HuH-7.5 (cell line): ENCODE data around the gene KLHL2.
A peak's percentile ranks its signal among the peaks of the same experiment; 100 is the strongest.

Source experiments
- DNase-seq: peaks from one replicate; pipeline ENCODE4 v3.0.0; 2011; ENCODE audit warnings: low spot score

The KLHL2 gene

DNA sequence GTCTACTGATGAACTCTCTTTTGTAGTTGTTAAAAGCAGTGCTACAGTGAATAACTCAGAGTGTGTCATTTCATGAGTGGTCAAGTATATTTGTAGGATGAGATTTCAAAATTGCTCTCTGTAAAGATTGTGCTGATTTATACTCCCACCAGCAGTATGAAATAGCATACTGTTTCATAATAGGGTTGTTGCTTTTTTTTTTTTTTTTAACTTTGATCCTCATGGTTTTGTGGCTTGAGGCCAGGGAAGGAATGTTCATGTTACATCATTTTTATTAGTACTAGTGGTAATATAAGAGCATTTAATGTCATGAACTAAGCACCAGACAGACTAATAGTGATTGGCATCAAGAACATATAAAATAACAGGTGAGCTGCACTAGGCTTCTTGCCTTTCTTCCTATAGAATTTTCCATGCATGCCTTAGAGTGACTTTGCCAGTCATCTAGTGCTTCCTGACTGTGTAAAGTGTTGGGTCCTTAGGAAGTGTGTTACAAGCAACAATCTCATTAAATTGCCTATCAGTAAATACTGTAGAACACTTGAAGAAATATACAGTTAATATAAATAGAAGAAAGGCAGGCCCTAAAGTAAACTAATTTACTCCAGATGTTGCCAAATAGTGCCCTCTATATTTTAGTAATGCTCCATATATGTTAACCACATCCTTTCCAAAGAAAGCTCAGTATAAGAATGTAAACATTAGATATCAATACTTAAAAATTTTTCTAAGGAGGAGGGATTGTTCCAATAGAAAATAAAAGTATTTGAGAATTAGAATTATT is 81.5 kb downstream of the KLHL2 start:
- no peak for DNase-seq

DNA sequence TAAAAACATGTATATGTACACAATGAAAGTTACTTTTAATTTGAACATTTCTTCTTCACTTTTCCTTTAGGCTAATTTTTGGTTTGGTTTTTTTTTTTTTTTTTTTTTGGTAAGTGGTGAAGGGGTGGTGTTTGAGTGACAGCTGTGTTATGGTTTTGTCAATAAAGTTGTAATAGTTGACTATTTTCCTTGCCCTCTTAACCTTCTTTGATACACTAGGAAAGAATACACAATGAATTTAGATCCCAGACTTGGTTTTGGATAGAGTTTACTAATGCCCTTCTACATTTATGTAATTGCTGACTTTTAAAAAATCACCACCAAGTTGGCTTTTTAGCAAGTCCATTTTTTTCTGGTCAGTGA is 82.0 kb downstream of the KLHL2 start:
- DNase-seq, result no peak

DNA sequence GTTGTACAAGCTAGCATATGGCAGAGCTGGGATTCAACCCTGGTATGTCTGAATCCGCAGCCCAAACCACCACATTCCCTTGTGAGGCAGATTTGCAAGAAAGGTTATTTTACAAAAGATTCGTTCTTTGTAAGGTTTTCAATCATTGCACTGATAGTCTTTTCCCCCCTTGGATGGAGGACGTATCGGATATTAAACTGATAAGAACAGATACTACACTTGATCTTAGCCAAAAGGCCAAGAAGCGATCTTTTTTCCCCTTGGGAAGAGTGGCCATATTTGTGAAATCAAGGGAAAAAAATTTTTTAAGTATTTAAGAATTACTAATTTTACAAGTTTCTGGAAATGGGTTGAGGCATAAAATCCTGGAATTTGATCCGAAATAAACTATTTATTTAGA is 85.7 kb downstream of the KLHL2 start:
- DNase-seq, result no peak

DNA sequence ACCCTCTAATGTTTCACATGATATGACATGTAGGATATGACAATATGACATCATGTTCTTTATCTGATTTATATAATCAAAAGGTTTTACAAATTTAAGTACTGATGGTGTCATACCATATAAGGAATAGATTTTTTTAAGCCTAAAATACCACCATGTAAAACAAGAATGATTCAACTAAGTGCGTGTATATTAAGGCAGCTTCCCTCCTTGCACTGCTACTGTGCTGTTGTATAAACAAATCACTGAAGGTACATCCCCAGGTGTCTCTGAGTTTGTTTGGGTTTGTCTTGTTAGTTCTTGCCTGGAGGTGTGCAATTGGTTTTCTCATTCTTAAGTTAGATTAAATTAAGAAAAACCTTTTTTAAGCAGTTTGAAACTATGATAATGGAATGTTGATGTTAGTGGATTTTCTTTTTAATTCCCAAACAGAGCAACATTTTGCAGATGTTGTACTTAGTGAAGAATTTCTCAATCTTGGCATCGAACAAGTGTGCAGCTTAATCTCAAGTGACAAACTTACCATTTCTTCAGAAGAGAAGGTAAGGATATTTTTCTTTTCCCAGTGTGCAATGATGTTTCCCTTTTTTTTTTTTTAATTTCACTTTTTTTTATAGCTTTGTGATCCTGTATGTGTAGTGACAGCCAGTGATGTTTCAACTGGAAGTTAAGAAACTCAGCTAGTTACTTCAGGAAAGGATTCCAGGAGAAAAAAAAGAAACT is 86.7 kb downstream of the KLHL2 start:
- no peak for DNase-seq

DNA sequence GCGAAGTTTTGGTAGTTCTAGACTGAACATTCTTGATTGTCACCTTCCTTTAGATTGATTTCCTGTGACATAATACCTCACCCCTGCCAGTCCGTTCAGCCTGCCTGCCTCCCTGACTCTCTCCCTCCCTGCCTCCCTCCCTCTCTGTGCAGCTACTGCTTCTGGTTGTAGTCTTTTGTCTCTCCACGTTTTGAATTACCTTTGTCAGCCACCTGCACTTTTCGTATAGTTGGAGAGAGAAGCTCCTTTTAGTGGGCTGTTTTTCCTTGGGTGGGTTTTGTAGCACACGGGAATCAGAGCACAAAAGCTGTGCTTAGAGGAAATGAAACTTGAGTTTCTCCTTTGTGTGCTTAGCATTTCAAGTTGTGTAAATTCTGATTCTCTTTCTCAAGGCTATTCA is 87.5 kb downstream of the KLHL2 start:
- no peak for DNase-seq

DNA sequence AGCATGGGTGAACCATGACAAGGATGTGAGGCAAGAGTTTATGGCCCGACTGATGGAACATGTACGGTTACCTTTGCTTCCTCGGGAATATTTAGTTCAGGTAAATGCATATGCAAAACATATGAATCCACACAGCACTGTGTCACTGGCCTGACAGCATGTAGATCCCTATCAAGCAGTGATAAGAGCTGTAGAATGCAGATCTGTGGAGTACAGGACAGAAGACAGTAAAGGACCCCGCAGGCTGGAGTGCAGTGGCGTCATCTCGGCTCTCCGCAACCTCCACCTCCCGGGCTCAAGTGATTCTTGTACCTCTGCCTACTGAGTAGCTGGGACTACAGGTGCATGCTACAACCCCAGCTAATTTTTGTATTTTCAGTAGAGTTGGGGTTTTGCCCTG is 90.3 kb downstream of the KLHL2 start:
- no peak for DNase-seq

DNA sequence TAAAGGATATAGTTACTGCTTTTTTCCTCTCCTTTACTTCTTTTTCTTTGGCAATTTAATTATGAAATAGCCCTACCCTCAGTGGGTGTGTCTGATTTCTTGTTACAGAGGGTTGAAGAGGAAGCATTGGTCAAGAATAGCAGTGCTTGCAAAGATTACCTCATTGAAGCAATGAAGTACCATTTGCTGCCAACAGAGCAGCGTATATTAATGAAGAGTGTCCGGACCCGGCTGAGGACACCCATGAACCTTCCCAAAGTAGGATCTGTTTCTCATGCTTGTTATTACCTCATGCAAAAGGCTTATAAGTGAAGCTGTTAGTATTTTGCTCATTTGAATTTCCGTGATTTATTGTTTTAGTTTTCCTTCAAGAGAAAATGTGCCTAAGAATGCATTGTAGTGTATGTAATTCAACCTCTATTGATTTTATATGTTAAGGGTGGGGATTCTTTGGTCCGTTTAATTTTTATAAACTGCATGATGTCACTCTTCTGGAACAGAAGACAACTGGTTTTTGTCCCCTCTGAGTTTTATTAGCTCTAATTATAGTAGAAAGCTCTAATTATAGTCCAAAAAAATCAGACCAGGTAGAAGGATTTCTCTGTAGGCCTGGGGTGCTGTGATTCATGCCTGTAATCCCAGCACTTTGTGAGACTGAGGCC is 92.2 kb downstream of the KLHL2 start:
- DNase-seq, result no peak

DNA sequence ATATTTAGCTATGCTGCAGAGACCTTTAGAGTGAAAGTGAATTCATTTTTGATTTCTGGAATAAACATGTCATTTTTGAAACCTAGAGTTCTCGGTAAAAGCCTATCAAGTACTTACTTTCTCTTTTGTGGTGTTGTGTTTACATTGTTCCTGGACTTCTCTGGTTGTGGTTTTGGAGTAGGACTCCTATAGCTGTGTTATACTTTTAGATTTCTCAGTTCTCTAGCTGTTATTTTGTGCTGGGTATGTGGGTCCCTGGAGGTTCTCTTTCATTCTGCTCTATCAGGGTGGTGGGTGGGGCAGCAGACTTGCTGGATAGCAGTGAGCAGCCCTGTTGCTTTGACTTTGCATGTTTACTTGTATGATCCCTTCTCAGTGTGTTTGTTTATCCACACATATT is 94.5 kb downstream of the KLHL2 start:
- no peak for DNase-seq

DNA sequence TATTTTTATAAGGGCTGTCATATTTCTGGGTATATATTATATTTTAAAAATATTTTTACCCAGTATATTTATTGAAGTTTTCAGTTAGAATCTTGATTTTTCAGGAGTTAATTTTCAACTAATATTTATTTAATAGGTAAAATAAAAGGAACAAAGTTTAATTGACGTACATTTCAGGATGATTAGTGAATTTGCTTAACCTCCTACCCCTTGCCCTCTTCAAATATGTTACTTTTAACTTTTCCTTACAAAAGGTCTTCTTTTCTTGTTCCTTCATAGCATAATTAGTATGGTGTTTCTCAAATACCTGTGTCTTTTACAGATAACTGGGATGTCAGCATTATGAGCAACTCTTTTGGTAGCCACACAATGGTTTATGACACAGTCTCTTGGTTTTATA is 95.3 kb downstream of the KLHL2 start:
- no peak for DNase-seq

DNA sequence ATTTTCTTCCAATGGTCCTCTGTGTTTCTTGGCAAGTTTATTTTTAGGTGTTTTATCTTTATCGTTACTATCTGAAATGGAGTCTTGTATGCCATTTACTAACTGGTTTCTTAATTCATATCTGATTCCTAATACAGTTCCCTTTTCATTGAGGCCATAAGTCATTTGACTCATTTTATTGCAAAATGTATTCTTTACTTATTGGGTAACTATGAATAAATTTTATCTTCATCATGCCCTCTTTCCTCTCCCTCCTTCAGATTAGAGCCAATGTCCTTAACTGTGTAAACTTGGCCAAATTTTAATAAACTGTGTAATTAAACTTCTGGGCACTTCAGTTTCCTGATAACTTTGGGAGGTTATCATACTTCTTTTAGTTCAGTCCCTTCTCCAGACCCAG is 100.8 kb downstream of the KLHL2 start:
- DNase-seq, result no peak

DNA sequence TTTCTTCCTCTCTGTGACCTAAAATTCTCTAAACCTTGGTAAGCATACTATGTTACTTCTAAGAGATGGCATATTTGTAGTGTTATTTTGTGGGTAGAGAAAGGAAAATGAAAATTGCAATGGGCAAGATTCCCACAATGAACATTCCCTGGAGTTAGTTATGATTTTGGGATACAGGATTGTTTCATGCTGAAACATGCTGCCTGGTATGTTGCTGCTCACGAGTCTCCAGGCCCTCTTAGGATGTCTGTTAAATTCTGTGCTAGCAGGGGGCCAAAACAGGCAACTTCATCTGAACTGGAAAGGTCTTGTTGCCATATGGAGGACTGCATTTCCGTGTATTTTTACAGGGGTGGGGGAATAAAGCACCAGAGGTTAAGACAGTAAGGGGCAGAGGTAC is 101.2 kb downstream of the KLHL2 start:
- DNase-seq, result no peak

DNA sequence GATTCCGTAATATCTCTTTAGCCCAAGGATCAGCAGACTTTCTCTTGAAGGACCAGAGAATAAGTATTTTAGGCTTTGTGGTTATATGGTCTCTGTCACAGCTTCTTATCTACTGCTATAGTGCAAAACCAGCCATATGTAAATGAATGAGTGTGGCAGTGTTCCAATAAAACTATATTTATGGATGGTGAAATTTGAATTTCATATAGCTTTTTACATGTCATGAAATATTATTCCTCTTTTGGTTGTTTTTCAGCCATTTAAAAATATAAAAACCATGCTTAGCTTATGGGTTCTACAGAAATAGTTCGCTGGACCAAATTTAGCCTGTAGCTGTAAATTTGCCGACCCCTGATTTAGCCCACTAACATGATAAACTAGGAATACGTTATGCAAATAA is 102.1 kb downstream of the KLHL2 start:
- no peak for DNase-seq

DNA sequence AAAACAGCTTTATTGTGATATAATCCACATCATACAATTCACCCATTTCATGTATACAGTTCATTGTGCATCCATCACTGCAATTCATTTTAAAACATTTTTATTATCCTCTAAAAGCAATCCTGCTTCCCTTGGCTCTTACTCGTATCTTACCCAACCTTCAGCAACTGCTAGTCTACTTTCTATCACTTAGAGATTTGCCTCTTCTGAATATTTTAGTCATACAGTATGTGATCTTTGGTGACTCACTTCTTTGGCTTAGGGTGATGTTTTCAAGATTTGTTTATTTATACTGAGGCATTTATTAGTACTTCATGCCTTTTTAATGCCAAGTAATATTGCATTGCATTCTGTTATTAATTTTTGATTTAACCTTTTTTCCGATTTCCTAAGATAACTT is 105.1 kb downstream of the KLHL2 start:
- no peak for DNase-seq

DNA sequence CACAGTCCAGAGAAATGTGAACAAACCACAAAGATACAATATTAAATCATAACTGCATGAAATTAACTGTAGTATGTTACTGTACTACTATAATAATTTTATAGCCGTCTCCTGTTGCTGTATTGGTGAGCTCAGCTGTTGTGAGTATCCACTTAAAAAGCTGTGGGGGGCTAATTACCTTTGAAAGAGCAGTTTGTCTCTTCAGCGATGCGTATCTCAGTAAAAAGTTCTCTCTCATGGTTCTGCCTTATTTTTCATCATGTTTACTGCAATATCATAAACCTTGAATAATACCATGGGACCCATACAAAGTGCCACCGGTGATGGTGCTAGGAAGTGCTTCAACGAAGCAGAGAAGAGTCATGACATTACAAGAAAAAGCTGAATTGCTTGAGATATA is 111.7 kb downstream of the KLHL2 start:
- DNase-seq, result no peak

DNA sequence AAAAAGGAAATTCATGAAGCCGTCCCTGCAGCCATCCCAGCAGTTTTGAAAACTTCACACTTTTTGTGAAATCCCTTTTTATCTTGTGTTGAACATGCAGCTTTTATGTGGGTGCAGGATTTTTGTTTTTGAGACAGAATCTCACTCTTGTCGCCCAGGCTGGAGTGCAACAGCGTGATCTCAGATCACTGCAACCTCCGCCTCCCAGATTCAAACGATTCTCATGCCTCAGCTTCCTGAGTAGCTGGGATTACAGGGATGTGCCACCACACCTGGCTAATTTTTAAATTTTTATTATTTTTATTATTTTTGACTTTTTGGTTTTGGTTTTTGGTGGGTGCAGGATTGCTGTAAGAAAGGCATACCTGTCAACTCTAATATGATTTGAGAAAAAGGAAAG is 112.1 kb downstream of the KLHL2 start:
- DNase-seq, result no peak

DNA sequence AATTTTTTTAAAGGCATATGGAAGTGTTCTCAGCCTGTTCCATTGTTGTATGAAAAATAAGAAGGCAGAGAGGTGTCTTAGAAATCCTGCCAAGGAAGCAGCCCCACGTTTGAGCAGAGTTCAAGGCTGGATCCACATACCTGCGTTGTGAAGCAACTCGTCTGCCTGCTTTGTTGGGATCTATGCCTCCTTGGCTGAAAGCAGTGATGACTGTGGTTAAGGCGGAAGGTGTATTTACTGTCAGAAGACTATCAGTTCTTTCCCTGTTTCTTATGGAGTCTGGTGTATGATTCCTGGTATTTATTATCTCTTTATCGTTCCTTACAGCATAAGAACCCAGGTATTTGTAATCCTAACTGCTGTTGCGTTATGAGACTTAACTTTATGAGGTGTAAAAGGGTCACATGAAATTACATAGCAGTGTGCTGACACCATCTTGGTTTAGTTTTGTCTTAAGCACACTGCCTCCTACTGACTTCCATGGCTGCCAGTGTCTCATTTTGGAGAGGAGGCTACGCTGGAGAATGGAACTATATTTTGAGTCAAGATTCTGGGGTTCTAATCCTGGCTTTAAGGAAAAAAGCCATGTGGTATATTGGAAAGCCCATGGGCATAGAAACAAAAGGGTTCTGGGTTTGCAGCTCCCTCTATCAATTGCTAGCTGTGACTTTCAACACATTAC is 117.0 kb downstream of the KLHL2 start:
- no peak for DNase-seq

DNA sequence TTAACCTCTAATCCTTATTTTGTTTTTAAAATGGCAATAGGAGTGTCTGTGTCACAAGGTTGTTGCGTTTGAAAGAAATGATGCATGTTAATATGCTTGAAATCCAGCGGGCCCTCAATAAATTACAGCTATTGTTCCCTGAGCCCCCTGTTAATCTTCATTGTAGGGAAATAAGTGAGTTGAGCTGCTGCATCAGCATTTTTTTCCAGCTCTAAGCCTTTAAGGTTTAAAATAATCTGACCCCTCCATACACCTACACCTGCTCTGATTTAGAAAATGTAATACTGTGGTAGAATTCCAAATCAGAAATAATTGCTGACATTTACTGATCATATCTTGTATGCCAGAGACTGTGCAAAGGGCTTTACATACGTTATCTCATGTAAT is 117.5 kb downstream of the KLHL2 start:
- no peak for DNase-seq

DNA sequence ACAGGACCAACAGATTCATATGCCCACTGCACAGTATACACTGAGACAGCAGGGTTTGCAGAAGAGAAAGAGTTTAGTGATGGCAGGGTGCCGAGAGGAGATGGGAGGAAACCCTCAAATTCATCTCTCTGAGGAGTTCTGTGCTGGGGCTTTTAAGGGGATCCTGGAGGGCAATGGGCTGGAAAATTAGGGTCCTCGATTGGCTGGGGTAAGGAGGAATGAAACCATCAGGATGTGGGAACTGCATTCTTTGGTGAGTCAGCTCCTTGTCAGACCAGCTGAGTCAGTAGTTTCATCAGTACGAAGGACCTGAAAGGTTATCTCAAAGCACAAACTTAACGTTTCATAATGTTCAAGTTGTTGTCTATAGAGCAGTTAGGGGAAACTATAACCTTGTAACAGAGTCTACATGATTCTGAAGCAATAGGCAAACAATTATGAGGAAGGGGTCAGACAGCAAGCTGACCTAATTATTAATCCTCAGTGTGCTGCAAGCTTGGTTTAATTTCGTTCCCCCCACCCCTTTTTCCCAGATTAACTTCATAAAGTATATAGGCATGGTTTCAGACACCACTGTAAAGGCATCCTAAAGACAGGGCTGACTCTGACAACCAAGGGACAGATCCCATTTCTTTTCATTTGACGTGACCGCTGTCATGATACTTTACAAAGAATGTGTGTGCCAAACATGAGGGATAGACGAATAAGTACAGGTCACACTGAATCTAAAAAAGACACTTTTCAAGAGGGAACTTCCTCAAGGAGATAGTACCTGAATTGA is 118.6 kb downstream of the KLHL2 start:
- no peak for DNase-seq

DNA sequence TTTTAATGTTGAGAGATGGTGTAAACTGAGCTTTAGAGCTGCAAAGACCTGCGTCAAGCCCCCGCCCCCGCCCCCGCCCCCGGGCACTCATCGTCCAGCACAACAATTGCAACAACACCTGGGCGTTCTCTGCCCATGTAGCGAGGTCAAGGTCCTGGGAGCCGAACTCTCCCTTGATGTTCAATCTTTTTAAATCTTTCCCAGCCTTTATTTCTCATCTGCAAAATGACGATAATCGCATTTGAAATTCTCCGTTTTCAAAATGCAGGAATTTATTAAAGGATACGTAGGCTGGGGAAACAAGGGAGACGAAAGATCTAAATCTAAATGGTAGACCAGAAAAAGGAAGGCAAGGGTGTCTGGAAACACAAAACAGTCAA is 119.5 kb downstream of the KLHL2 start:
- peak; percentile 15 for DNase-seq

DNA sequence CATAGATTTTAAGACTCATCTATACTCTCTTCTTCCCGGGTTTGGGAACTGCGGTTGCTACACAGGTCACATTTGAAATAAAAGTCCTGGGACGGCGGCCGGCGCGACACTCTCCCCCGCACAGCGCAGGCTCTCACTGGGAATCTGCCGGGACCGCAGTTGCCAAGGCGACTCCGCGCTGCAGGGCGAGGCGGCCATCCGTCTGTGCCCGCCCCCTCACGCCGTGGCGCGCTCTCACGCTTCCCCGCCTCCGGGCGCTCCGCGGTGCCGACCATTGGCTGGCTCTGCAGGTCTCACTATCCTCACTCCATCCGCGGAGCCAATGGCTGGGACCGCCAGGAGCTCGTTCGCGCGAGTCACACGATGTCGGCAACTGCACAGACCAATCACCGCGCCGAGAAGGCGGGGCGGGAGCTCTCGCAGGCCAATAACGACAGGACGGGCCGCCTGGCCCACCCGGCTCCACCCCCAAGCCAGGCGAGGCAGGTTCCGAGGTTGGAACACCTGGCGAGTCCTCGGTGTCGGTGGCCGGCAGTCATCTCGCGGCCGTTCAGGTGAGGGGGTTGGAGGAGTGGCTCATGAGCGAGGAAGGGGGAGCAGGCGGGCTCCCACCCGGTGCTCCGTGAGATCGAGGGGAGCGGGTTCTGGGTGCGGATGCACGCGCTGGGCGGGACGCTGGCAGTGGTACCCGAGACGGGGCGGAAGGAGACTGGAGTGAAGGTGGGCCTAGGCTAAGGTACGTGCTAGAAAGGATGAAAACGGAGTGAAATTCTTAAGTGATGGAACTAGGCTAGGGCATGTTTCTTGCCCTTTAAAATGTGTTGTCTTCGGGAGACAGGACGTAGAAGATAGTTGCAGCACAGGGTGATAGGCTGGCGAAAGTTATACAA is 120.1 kb downstream of the KLHL2 start, which contains the start of gene MSMO1:
MSMO1 (plus strand) TSS at position 459 of the 890 bp plus-strand sequence. CDS start 5,702 bp downstream, outside the sequence.
- DNase-seq, result peak; percentile 79

DNA sequence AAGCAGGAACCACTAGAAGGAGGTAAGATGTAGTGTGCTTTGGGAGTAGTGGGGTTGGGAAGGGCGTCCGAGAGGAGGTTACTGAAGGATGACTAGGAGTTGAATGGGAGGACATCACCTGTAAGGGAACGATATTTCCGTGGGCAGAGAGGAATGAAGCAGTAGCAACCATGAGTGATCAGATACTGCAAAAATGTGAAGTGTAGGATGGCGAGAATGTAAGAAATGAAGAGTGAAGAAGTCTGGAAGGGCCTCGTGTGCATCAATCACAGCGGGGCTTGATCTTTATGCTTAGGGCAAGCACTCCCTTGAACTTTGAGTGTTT is 120.7 kb downstream of the KLHL2 start:
- DNase-seq, result no peak
